GM19397 (cell line): ENCODE data around the gene FOXP4.

Experiments
- ATAC-seq: cut with Tn5 transposase; IDR thresholded peaks from one replicate; pipeline ENCODE4 v1.9.1; 2021; ENCODE audit warnings: mild to moderate bottlenecking, moderate library complexity; ENCODE audit not compliant: unreplicated experiment

FOXP4 gene

GRCh38 chr6:41642090-41642959 lies 96.1 kb downstream of the FOXP4 start:
- no peak for ATAC-seq

- ATAC-seq, result no peak
These were observed 97.0 kb downstream of the FOXP4 start for GRCh38 chr6:41642960-41643898.

- no peak for ATAC-seq
These were observed 97.7 kb downstream of the FOXP4 start for GRCh38 chr6:41643899-41644269.

GRCh38 chr6:41644297-41644879 lies 98.2 kb downstream of the FOXP4 start:
- ATAC-seq, result no peak

- no peak for ATAC-seq
These were observed 98.9 kb downstream of the FOXP4 start for GRCh38 chr6:41645007-41645618.

- no peak for ATAC-seq
These were observed 100.0 kb downstream of the FOXP4 start for GRCh38 chr6:41646026-41646795.

GRCh38 chr6:41647061-41647511 lies 100.9 kb downstream of the FOXP4 start:
- ATAC-seq, result no peak

- ATAC-seq, result no peak
These were observed 101.9 kb downstream of the FOXP4 start for GRCh38 chr6:41648070-41648585.

GRCh38 chr6:41648921-41649320 lies 102.7 kb downstream of the FOXP4 start:
- no peak for ATAC-seq

- no peak for ATAC-seq
These were observed 103.4 kb downstream of the FOXP4 start for GRCh38 chr6:41649596-41649995.

GRCh38 chr6:41650120-41650519 lies 103.9 kb downstream of the FOXP4 start:
- no peak for ATAC-seq

- ATAC-seq, result no peak
These were observed 105.2 kb downstream of the FOXP4 start for GRCh38 chr6:41651246-41651961.
